Ishikawa (cell line): ENCODE results near the gene NYNRIN.

Experiments
- CEBPB ChIP-seq: IDR thresholded peaks from 2 replicates; pipeline ENCODE4 v1.6.1; 2012
- CREB1 ChIP-seq: IDR thresholded peaks from 2 replicates; pipeline ENCODE4 v1.6.1; 2012; ENCODE audit warnings: low read depth
- EGR1 ChIP-seq: IDR thresholded peaks from 2 replicates; pipeline ENCODE4 v1.6.1; 2012
- EP300 ChIP-seq: IDR thresholded peaks from 2 replicates; pipeline ENCODE4 v1.6.1; 2012; ENCODE audit warnings: borderline replicate concordance
- FOXM1 ChIP-seq: IDR thresholded peaks from 2 replicates; pipeline ENCODE4 v1.6.1; 2012; ENCODE audit warnings: low read depth, borderline replicate concordance
- NFIC ChIP-seq: IDR thresholded peaks from 2 replicates; pipeline ENCODE4 v1.6.1; 2012
- RAD21 ChIP-seq: IDR thresholded peaks from 2 replicates; pipeline ENCODE4 v1.6.1; 2012; ENCODE audit warnings: low read depth
- TAF1 ChIP-seq: IDR thresholded peaks from 2 replicates; pipeline ENCODE4 v1.6.1; 2012; ENCODE audit warnings: low read depth, mild to moderate bottlenecking
- TCF12 ChIP-seq: IDR thresholded peaks from 2 replicates; pipeline ENCODE4 v1.6.1; 2012; ENCODE audit warnings: low read depth
- TEAD4 ChIP-seq: IDR thresholded peaks from 2 replicates; pipeline ENCODE4 v1.6.1; 2012
- YY1 ChIP-seq: IDR thresholded peaks from 2 replicates; pipeline ENCODE4 v1.6.1; 2012; ENCODE audit warnings: low read depth
- ZBTB7A ChIP-seq: IDR thresholded peaks from 2 replicates; pipeline ENCODE4 v1.6.1; 2012; ENCODE audit warnings: low read depth
- TF ChIP-seq, protein P1 (sequence below): IDR thresholded peaks from 2 replicates; pipeline ENCODE4 v1.6.1; 2012; ENCODE audit warnings: low read depth, mild to moderate bottlenecking
- TF ChIP-seq, protein P2 (sequence below): IDR thresholded peaks from 2 replicates; pipeline ENCODE4 v1.6.1; 2012
- TF ChIP-seq, protein P3 (sequence below): IDR thresholded peaks from 2 replicates; pipeline ENCODE4 v1.6.1; 2012

The NYNRIN gene

DNA sequence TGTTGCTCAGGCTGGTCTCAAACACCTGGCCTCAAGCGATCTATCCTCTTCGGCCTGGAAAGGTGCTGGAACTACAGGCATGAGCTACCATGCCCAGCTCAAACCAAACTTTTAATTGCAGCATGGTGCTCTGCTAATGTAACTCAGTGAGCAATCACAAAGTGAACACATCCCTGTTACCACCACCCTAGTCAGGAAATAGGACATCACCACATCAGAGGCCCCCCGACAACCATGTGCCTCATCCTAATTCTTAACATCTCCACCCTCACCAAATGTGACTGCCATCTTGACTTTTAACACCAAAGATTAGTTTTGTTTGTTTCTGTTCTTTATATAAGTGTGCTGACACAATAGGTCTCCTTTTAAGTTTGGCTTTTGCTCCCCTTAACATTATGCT is 66.6 kb downstream of the NYNRIN start:
- TF ChIP-seq ZBTB7A: no peak
- TF ChIP-seq TEAD4: no peak
- TF ChIP-seq, protein P1, sequence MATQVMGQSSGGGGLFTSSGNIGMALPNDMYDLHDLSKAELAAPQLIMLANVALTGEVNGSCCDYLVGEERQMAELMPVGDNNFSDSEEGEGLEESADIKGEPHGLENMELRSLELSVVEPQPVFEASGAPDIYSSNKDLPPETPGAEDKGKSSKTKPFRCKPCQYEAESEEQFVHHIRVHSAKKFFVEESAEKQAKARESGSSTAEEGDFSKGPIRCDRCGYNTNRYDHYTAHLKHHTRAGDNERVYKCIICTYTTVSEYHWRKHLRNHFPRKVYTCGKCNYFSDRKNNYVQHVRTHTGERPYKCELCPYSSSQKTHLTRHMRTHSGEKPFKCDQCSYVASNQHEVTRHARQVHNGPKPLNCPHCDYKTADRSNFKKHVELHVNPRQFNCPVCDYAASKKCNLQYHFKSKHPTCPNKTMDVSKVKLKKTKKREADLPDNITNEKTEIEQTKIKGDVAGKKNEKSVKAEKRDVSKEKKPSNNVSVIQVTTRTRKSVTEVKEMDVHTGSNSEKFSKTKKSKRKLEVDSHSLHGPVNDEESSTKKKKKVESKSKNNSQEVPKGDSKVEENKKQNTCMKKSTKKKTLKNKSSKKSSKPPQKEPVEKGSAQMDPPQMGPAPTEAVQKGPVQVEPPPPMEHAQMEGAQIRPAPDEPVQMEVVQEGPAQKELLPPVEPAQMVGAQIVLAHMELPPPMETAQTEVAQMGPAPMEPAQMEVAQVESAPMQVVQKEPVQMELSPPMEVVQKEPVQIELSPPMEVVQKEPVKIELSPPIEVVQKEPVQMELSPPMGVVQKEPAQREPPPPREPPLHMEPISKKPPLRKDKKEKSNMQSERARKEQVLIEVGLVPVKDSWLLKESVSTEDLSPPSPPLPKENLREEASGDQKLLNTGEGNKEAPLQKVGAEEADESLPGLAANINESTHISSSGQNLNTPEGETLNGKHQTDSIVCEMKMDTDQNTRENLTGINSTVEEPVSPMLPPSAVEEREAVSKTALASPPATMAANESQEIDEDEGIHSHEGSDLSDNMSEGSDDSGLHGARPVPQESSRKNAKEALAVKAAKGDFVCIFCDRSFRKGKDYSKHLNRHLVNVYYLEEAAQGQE: no peak
- TF ChIP-seq TCF12: no peak
- TF ChIP-seq, protein P2, sequence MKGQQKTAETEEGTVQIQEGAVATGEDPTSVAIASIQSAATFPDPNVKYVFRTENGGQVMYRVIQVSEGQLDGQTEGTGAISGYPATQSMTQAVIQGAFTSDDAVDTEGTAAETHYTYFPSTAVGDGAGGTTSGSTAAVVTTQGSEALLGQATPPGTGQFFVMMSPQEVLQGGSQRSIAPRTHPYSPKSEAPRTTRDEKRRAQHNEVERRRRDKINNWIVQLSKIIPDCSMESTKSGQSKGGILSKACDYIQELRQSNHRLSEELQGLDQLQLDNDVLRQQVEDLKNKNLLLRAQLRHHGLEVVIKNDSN: no peak
- TF ChIP-seq, protein P3, sequence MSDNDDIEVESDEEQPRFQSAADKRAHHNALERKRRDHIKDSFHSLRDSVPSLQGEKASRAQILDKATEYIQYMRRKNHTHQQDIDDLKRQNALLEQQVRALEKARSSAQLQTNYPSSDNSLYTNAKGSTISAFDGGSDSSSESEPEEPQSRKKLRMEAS: no peak
- no peak for TF ChIP-seq EP300
- TF ChIP-seq RAD21: no peak
- TF ChIP-seq FOXM1: no peak
- no peak for TF ChIP-seq NFIC
- no peak for TF ChIP-seq CEBPB
- no peak for TF ChIP-seq TAF1
- no peak for TF ChIP-seq YY1
- no peak for TF ChIP-seq CREB1
- no peak for TF ChIP-seq EGR1

DNA sequence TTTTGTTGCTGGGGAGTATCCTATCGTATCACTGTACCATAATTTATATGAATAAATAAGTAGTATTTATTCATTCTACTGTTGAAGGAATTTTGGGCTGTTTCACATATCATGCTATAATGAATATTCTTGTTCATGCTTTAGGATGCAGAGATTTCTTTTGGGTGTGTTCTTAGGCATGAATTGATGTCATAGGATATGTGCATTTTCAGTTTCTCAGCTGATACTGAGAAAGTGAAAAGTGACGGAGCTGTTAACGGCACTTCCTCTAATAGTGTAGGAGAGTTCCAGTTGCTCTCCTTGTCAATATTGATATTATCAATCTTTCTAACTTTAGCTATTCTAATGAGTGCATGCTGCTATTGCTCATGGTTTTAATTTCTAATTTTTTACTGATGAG is 67.0 kb downstream of the NYNRIN start:
- TF ChIP-seq RAD21 (no peak), CREB1 (no peak), TAF1 (no peak)
- TF ChIP-seq, protein P3: no peak
